ENCODE measurements around the gene TCF15.

Gene TCF15

DNA sequence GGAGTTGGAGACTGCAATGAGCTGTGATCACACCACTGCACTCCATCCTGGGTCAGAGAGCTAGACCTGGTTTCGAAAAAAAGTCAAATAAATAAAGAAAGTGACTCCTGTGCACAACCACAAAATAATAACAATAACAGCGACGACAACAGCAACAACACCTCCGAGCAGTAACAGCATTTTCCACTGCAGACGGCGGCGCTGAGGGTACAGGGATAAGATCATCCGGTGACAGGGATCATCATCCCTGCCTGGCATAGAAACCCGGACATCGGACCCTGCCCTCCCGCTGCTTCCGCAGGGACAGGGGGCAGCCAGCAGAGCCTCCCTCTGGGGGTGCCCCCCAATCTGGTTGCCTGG, 31.4 kb upstream of the TCF15 start:
- no peak for DNase-seq

DNA sequence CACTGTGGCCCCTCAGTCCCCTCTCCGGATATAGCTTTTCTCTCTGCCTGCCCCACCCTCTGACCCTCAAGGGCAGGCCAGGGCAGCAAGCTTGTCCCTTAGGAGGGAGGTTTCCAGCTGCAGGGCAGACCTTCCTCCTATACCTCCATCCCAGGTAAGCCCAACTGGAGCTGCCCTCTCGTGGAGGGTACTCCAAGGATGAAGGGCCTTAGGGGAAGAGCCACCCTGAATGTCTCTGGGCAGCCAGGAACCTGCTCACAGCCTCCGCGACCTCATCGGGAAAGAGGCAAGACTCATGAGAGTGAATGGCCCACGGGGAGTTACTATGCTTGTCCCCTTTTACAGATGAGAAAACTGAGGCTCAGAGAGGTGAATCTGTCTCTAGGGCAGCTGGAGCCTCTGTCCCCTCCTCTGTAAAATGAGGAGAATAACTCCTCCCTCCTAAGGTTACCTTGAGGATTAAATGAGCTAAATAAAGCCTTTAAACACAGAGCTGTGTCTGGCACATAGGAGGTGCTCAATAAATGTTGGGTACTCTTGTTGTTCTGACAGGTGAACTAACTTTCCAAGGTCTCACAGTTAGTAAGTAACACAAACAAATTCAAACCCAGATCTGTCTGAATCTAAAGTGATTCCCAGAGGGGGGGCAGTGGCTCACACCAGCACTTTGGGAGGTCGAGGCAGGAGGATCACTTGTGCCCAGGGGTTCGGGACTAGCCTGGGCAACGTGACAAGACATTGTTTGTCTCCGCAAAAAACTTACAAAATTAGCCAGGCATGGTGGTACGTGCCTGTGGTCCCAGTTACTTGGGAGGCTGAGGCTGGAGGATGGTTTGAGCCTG, 30.8 kb upstream of the TCF15 start:
- no peak for DNase-seq

DNA sequence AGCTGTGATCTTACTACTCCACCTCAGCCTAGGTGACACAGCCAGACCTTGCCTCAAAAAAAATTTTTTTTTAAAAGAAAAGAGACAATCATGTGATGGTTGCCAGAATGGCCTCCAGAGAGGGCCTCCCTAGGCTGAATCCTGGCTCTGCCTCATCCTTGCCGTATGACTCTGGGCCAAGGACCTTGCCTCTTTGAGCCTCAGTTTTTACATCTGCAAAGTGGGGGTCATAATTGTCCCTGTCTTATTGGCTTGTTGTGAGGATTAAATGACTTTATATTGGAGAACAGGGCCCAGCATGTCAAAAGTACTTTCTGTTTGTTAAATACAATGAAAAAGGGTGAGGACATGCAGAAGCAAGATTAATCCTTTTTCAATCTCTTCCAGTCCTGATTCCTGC, 28.5 kb upstream of the TCF15 start:
- DNase-seq: no peak

DNA sequence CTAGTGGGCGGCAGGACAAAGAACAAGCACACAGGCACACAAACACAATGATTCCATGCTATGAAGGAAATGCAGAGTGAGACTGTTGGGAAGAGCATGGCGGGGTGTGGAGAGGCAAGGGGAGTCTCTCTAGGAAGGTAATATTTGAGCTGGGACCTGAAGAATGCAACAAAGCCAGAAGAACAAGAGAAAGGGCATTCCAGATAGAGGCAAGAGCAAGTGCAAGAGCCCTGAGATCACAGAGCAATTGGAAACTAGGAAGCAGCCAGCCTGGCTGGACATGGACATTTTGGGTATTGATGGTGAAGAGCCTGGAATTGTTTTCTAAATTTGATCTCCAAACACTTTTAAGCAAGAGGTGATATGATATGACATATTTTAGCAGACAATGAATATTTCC, 27.4 kb upstream of the TCF15 start:
- DNase-seq: no peak

DNA sequence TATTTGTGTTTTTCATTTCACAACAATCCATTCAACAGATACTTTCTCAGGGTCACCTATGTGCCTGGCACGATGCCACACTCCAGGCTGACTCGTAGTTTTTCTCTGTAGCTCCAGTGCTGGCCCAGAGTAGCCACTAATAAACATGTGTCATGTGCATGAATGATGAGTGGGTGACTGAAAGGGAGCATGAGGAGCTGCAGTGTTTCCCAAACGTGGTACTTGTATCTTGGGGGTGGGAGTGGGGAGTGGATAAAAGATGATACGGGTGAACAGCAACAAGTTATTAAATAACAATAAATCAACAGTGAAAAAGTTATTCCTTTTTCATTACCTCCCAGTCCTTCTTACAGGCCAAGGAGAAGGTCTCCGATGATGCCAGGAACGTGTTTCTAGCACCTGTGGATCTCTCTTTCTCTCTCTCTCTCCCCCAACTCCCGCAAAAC, 25.8 kb upstream of the TCF15 start:
- DNase-seq: no peak

DNA sequence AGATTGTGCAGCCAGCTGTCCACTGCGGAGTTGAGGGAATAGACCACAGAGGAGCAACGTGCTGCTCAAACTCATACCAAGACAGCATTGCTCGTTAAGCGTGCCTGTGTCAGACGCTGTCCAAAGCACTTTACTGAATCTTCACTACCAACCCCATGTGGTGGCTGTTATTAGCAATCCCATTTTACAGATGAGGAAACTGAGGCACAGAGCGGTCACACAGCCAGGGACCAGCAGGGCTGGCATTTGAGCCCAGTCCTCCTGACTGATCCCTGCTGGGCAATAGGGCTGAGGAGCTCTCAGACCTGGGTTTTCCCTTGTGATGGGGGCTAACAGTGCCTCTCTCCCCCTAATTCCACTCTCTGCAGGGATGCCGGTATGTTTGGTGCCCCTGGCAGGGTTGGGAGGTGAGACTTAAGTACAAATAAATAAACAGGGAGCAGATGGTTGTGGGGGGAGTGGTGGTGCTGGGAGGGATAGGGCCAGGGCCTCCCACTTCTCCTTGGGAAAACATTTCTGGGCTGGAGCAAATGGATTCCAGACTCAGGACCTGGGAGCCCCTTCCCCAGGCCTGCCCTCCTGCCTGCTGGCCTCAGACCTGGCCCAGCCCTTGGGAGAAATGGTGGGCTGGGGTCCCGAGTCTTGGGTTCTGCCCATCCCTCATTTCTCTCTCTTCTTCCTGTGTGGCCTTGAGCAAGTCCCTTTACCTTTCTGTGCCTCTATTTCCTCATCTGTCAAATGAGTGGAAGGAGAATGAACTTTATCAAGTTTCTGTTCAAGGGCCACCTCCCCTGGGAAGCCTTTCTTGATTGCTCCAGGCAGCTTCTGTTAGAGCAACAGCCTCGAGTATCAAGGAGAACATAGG, 25.2 kb upstream of the TCF15 start:
- no peak for DNase-seq

DNA sequence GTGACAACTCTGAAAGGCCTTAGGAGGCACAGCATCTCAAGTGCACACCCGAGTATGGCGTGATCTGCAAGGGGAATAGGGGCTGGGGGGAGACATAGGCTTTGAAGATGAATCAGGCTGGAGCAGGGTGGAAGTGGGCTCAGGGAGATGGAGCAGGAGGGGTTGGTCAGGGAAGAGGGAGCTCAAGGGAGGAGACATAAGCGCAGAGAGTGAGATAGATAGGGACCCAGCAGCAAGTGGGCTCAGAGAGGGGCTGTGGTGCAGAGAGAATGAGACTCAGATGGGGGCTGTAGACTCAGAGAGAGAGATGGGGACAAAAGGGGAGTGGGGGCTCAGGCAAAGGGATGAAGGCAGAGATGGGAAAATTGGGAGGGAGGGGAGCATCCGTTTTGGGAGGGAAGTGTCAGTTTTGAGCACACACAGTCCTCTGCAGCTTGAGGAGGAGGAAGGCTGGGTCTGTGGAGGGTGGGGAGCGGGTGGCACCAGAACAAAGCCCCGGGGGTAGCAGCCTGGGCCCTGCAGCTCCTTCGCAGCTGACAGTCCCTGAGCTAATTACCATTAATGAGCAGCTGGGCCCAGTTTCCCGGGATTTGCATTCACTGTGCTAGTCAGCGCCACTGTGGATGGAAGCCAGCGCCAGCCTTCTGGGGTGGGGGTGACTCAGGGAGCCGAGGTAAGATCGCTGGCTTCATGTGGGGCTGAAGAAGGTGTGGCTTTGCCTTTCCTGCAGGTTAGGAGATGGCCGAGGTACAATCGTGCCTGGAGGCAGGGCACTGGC, 24.2 kb upstream of the TCF15 start:
- no peak for DNase-seq

DNA sequence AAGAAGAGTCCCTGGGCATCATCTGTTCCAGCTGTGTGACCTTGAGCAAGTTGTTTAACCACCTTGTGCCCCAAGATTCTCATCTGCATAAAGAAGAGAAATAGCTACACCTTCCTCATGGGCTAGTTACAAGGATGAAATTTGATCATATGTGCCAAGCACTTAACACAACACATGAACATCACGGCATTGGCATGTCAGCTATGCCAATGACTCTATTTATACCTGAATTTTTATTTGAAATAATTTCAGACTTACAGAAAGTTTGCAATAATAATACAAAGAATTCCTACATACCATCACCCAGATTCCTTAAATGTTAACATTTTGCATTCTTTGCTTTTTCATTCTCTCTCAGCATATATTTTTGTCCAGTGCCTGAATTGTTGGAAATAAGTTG, 21.0 kb upstream of the TCF15 start:
- DNase-seq: no peak

DNA sequence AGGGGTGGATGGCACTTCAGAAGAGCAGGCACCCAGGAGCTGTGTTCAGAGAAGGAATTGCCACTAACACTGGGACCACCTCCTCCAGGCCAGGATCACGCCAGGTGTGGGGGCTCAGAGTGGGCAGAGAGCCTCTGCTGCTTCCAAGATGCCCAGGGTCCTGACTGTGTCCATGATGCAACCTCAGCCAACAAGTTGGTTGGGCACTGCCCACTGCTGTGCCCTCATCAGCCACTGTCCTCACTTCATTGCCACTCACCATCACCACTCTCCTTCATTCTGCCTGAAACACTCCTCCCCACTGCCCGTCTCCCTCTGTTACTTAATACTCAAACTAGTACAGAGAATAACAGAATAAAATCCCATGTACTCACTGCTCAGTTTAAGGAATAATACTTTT, 16.5 kb upstream of the TCF15 start:
- DNase-seq: no peak

DNA sequence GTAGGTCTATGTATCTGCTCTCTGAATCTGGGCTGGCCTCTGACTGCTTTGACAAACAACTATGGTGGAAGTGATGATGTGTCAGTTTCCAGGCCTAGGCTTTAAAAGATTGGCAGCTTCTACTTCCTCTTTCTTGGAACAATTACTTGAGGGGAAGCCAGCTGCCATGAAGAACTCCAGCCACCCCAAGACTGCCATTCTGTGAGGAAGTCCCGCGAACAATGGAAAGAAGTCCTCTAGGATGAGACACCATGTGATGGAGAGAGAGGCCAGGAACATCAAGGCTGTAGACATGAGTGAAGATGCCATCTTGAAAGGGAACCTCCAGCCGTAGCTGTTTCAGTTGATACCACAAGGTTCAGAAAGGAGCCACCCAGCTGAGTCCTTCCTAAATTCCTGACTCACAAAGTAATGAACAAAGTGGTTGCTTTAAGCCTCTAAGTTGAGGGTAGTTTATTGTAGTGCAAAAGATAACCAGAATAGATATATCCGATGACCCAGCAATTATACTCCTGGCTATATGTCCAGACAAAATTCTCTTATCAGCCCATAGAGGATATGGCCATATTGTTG, 15.3 kb upstream of the TCF15 start:
- peak; percentile 66 to 68 for DNase-seq

DNA sequence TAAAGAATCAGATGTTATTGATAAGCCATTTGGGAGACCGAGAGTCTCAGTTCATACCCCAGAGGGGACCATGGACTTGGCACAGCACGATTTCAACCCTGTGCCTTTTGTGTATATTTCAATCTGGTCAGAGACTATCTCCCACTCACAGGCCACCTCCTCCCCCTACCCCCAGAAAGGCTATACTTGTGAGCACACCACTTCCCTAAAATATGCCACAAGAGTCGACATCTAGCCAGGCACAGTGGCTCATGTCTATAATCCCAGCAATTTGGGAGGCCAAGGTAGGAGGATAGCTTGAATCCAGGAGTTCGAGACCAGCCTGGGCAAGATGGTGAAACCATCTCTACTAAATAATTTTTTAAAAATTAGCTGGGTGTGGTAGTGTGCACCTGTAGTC, 13.6 kb upstream of the TCF15 start:
- no peak for DNase-seq

DNA sequence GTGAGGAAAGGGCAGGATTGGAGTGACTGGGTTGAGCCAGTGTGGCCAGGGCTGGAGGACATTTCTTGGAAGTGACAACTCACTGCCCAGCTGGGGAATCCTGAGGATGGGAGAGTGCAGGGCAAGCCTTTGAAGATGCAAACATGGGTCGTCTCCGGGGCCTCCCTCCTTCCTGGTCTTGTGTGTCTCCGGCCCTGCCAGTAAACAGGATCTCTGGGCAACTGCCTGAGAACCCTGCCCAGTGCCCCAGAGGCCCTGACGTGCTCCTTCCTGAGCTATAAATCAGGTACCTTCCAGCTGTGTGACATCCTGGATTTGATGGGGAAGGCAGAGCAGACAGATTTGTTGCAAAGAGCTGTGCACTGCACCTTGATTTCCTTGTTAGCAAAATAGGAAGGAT, 12.9 kb upstream of the TCF15 start:
- DNase-seq: no peak

DNA sequence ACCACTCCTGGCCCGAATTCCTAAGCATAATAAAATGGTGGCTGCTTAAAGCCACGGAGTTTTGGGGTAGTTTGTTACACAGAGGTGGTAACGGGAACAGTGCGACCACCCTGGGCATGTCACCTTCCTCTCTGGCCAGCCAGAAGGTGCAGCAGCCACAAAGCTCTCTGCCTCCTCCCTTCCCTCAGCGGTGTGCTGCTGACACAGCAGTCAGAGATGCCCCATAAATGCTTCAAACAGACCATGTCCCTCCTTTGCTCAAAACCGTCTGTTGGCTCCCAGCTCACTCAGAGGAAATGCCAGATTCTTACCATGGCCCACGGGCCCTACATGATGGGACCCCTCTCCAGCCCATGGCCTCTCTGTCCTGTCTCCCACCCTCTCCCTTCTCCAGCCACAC, 12.1 kb upstream of the TCF15 start:
- no peak for DNase-seq

DNA sequence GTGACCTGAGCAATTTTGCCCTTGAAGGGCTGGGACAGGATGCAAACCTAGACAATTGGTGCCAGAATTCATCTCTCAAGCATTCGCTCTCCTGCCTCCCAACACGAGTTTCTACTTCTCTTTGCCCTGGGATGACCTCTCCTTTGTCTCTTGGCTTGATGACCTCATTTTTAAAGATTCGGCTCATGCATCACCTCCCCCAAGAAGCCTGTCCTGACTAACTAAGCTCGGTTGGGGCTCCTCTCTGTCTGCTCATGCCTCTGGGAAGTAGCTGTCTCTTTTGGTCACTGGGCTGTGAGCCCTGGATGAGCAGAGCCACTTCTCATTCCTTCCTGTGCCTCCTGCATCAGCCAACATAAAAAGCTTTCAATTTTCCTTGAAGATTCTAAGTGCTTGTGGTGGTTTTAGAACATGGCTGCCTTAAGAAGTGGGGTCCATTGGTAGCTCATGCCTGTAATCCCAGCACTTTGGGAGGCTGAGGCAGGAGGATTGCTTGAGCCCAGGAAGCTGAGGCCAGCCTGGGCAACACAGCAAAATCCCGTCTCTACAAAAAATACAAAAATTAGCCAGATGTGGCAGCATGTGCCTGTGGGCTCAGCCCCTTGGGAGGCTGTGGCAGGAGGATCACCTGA, 11.1 kb upstream of the TCF15 start:
- DNase-seq: no peak

DNA sequence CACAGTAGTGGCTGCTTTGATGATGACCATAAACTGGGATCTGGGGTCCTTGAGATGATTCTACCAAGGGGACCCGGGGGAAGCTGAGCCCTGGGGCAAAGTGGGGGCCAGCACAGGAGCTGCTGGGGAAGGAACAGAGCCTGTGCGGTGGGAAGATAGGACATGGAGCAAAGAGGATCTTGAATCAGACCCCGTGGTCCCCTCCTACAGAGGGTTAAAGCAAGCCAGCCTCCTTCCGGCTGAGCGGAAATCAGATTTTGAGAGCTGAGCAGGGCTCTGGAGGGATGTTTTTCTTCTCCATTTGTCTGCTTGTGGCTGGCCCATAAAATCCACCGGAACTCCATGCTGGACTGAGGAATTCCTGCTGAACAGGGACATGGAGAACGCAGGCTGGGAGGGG, 10.1 kb upstream of the TCF15 start:
- DNase-seq: no peak

DNA sequence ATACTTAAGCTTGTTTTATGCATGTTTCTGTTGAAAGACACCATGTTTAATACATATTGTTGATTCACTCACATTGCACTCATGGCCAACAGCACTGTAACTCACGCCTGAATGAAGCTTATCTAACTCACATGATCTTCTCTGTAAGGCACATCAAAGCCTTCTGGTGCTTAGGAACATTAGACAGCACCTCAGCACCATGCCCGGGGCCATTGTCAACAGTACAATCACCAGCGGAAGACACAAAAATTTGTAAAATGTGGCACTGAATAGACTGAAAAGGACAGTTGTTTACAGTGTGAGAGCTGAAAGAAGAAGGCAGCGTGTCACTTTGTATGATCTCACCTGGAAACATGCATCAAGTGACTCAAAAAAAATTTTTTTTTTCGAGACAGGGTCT, 8.9 kb upstream of the TCF15 start:
- DNase-seq: no peak

DNA sequence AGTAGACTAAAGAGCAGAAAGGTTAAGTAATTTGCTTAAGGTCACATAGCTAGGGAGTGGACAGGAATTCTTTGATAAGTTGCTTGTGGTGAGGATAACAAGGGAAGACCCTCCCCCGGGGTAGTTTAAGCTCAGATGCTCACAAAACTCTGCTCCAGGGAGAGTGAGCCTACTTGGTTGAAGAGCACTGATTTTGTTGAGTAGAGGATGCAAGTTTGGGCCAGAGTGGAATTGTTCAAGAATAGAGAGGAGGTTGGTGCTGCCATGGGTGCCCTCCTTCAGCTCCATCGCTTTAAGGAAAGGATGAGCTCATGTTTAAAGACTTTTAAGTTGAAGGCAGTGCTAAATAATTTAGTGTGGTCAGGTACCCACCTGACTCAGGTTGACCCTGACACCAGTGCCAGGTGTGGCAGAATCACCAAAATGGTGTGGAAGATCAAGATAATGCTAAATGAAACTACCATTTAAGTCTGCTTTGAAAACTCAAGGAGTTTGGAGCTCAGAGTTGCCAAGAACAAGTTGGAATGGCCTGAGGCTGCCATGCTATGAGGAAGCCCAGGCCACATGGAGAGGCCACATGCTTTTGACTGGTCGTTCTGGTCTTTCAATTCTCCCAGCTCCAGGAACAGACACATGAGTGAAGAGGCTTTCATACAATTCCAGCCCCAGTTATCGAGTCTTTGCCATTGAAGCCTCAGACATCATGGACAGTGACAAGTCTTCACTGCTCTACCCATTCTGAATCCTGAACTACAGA, 8.0 kb upstream of the TCF15 start:
- no peak for DNase-seq

DNA sequence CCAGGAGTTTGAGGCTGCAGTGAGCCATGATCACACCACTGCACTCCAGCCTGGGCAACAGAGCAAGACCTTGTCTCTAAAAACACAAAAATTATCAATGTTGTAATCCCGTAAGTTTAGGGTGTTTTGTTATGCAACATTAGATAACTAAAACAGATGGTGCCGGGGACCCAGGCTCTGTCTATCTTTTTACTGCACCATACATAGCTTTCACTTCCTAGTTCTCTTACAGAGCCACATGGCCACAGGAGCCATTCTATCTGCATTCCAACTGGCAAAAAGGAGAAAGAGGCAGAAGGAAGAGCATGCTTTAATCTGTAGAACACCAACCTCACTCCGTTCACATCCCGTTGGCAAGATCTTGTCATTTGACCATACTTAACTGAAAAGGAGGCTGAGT, 5.4 kb upstream of the TCF15 start:
- no peak for DNase-seq

DNA sequence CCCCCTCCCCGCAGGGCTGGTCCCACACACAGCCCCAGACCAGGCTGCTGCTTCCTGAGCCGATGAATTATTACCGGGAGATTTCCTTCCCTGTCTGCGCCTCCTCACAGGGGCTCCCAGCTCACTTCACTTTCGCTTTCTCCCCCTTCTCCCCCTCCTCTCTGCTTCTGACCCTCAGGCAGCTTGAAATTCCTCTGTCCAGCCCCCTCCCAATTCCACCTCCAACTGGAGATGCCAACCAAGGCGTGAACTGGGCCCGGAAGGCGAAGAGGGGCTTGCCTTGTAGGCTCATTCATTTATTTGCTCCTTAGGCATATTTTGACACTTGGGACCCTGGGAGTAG, 1.7 kb upstream of the TCF15 start:
- no peak for DNase-seq

DNA sequence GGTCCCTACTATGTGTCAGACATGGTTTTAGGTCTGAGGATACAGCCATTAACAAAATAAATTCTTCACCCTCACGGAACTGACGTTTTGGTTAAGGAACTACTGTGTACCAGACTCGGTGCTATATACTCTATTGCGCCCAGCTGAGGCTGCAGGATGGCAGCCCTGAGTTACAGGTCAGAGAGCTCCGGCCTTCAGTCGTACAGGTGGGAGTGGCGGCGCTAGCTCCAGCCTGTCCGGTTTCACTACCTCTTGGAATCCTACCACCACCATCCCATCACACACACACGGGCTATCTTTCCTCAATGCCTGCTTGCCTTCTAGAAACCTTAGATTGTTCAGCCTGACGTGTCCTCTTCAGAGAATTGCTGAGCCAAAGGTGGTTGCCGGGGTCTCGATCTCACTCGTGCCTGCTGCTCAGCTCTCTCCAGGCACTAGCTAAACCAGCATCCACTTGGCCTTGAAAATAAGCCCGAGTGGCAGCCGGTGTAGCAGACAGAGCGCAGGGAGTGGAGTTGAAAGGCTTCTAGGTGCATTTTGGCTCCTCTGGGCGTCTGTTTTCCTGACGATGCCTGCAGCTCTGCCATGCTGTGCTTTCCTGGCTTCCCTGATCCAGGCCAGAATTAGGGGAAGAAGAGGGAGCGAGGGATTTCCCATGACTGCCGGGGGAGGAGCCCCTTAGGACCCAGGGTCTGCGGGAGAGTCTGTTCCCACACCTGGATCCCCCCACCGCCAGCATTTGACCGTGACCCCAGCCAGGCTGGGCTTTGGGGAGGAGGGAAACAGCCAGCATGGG, 1.1 kb upstream of the TCF15 start:
- DNase-seq: no peak

DNA sequence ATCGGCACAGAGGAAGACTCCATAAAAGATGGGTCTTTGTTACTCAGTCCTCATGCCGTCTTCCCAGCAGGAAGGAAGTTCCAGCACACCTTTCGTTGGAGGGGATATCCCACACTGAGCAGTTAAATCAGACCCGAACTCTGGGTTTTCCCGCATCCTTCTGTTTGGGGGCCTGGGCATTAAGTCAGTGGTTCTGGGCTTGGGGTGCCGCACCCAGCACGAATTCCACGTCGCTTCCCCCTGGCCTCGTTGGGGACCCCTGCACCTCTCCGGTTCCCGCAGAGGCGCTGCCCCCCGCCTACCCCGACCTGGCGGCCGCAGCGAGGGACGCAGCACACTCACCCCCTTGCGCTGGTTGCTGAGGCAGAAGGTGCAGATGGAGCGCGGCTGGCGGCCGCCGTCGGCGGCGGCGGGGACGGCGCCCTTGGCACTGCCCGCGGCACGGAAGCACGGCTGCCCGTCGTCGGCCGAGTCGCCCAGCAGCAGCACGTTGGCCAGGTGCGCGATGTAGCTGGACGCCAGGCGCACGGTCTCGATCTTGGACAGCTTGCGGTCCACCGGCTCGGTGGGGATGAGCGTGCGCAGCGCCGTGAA, 641 bp downstream of the TCF15 start:
- DNase-seq: no peak
